Measurements from ENCODE around the gene ZMIZ1.

Gene ZMIZ1

GRCh38 chr10:79178614-79179163 lies 109.9 kb downstream of the ZMIZ1 start:
- peak; percentile 65 for DNase-seq

GRCh38 chr10:79179164-79179956 lies 110.6 kb downstream of the ZMIZ1 start:
- DNase-seq = peak; percentile 84

GRCh38 chr10:79179957-79180309 lies 111.2 kb downstream of the ZMIZ1 start:
- peak; percentile 20 for DNase-seq

- no peak for DNase-seq
Observed at GRCh38 chr10:79180414-79181221, 111.9 kb downstream of the ZMIZ1 start.

- no peak for DNase-seq
Observed at GRCh38 chr10:79181227-79181626, 112.5 kb downstream of the ZMIZ1 start.

GRCh38 chr10:79181698-79182521 lies 113.1 kb downstream of the ZMIZ1 start:
- DNase-seq = no peak

GRCh38 chr10:79182781-79183467 lies 114.2 kb downstream of the ZMIZ1 start:
- no peak for DNase-seq

- DNase-seq = no peak
Observed at GRCh38 chr10:79183468-79183865, 114.7 kb downstream of the ZMIZ1 start.

GRCh38 chr10:79184145-79184625 lies 115.4 kb downstream of the ZMIZ1 start:
- peak; percentile 76 for DNase-seq

GRCh38 chr10:79184657-79185056 lies 115.9 kb downstream of the ZMIZ1 start:
- DNase-seq = no peak

- DNase-seq = no peak
Observed at GRCh38 chr10:79185067-79185774, 116.5 kb downstream of the ZMIZ1 start.

- no peak for DNase-seq
Observed at GRCh38 chr10:79185796-79186374, 117.1 kb downstream of the ZMIZ1 start.

GRCh38 chr10:79186486-79187120 lies 117.8 kb downstream of the ZMIZ1 start:
- no peak for DNase-seq

GRCh38 chr10:79187121-79187940 lies 118.6 kb downstream of the ZMIZ1 start:
- DNase-seq = no peak

- no peak for DNase-seq
Observed at GRCh38 chr10:79188154-79188965, 119.6 kb downstream of the ZMIZ1 start.

GRCh38 chr10:79189181-79189580 lies 120.4 kb downstream of the ZMIZ1 start:
- DNase-seq = no peak

- no peak for DNase-seq
Observed at GRCh38 chr10:79189853-79190435, 121.2 kb downstream of the ZMIZ1 start.

GRCh38 chr10:79190740-79191261 lies 122.0 kb downstream of the ZMIZ1 start:
- no peak for DNase-seq
